Measurements from ENCODE around the gene DAND5. TPM values are rescaled to one million over a fixed set of nuclear protein-coding genes. Genes with fewer than 3 reads are reported as not detected.
A peak's percentile ranks its signal among the peaks of the same experiment; 100 is the strongest.

Gene DAND5
- not detected for polyA plus RNA-seq (2013, experiment 1 of 4)
- 0.11 TPM for polyA plus RNA-seq (2013, experiment 2 of 4)
- polyA plus RNA-seq (2013, experiment 3 of 4) = not detected
- polyA plus RNA-seq (2013, experiment 4 of 4) = 0.16 TPM

- Histone ChIP-seq H3K27ac (ENCODE audit: insufficient read depth, low read depth, low read length, poor library complexity, severe bottlenecking) (no peak within 1 kb of the TSS), H3K36me3 (ENCODE audit: control insufficient read depth, insufficient read depth, low read length) (no peaks in the 10 kb centered on the region), H3K4me1 (ENCODE audit: control insufficient read depth, insufficient read depth, low read length) (peaks cover 6% of the 10 kb centered on the region), H3K4me3 (ENCODE audit: insufficient read depth, low read depth, low read length) (no peak within 1 kb of the TSS), H3K9me3 (ENCODE audit: control insufficient read depth, low read length) (no peaks in the 10 kb centered on the region), H3K27me3 (ENCODE audit: control insufficient read depth, insufficient read depth, low read length, poor library complexity, severe bottlenecking) (no peaks in the 10 kb centered on the region)
- WGBS, 2 experiments = 69 to 73% methylated on average over 14 of the region's 14 CpGs
Observed at GRCh38 chr19:12969292-12969988, at the start of gene DAND5. Gene DAND5 (plus strand): TSS chr19:12969576. CDS start chr19:12969661, 85 bp downstream.

- H3K27me3 ChIP-seq (ENCODE audit: control insufficient read depth, insufficient read depth, low read length, poor library complexity, severe bottlenecking) = peaks cover 10% of the 10 kb centered on the region
- peaks cover 30% of the 10 kb centered on the region for H3K36me3 ChIP-seq (ENCODE audit: control insufficient read depth, insufficient read depth, low read length)
- no peaks in the 10 kb centered on the region for H3K9me3 ChIP-seq (ENCODE audit: control insufficient read depth, low read length)
- no peaks in the 10 kb centered on the region for H3K4me1 ChIP-seq (ENCODE audit: control insufficient read depth, insufficient read depth, low read length)
- WGBS, 2 experiments = 88 to 94% methylated on average over 3 of the region's 3 CpGs
- H3K4me3 ChIP-seq (ENCODE audit: insufficient read depth, low read depth, low read length) = no peak overlapping the region
- H3K27ac ChIP-seq (ENCODE audit: insufficient read depth, low read depth, low read length, poor library complexity, severe bottlenecking) = no peak overlapping the region
Observed at GRCh38 chr19:12921047-12921446, 48.3 kb upstream of the DAND5 start.

GRCh38 chr19:12922959-12923358, 46.4 kb upstream of the DAND5 start:
- Histone ChIP-seq H3K27ac (ENCODE audit: insufficient read depth, low read depth, low read length, poor library complexity, severe bottlenecking) (no peak overlapping the region), H3K4me1 (ENCODE audit: control insufficient read depth, insufficient read depth, low read length) (no peaks in the 10 kb centered on the region), H3K9me3 (ENCODE audit: control insufficient read depth, low read length) (no peaks in the 10 kb centered on the region), H3K36me3 (ENCODE audit: control insufficient read depth, insufficient read depth, low read length) (peaks cover 45% of the 10 kb centered on the region), H3K27me3 (ENCODE audit: control insufficient read depth, insufficient read depth, low read length, poor library complexity, severe bottlenecking) (peaks cover 10% of the 10 kb centered on the region), H3K4me3 (ENCODE audit: insufficient read depth, low read depth, low read length) (no peak overlapping the region)
- 92 to 96% methylated on average over 4 of the region's 4 CpGs for WGBS, 2 experiments

GRCh38 chr19:12924621-12925310, 44.6 kb upstream of the DAND5 start:
- Histone ChIP-seq H3K4me1 (ENCODE audit: control insufficient read depth, insufficient read depth, low read length) (no peaks in the 10 kb centered on the region), H3K9me3 (ENCODE audit: control insufficient read depth, low read length) (no peaks in the 10 kb centered on the region), H3K27ac (ENCODE audit: insufficient read depth, low read depth, low read length, poor library complexity, severe bottlenecking) (no peak overlapping the region), H3K27me3 (ENCODE audit: control insufficient read depth, insufficient read depth, low read length, poor library complexity, severe bottlenecking) (no peaks in the 10 kb centered on the region), H3K4me3 (ENCODE audit: insufficient read depth, low read depth, low read length) (no peak overlapping the region), H3K36me3 (ENCODE audit: control insufficient read depth, insufficient read depth, low read length) (peaks cover 58% of the 10 kb centered on the region)
- 95 to 97% methylated on average over 29 of the region's 29 CpGs for WGBS, 2 experiments

- H3K36me3 ChIP-seq (ENCODE audit: control insufficient read depth, insufficient read depth, low read length) = peaks cover 41% of the 10 kb centered on the region
- no peak overlapping the region for H3K4me3 ChIP-seq (ENCODE audit: insufficient read depth, low read depth, low read length)
- peaks cover 5% of the 10 kb centered on the region for H3K4me1 ChIP-seq (ENCODE audit: control insufficient read depth, insufficient read depth, low read length)
- no peaks in the 10 kb centered on the region for H3K9me3 ChIP-seq (ENCODE audit: control insufficient read depth, low read length)
- WGBS, 2 experiments = 94 to 96% methylated on average over 18 to 19 of the region's 19 CpGs
- H3K27ac ChIP-seq (ENCODE audit: insufficient read depth, low read depth, low read length, poor library complexity, severe bottlenecking) = no peak overlapping the region
- H3K27me3 ChIP-seq (ENCODE audit: control insufficient read depth, insufficient read depth, low read length, poor library complexity, severe bottlenecking) = no peaks in the 10 kb centered on the region
Observed at GRCh38 chr19:12930002-12930645, 39.3 kb upstream of the DAND5 start.

- Histone ChIP-seq H3K4me3 (ENCODE audit: insufficient read depth, low read depth, low read length) (peak overlapping the region; percentile 69), H3K36me3 (ENCODE audit: control insufficient read depth, insufficient read depth, low read length) (peaks cover 26% of the 10 kb centered on the region), H3K4me1 (ENCODE audit: control insufficient read depth, insufficient read depth, low read length) (peaks cover 12% of the 10 kb centered on the region), H3K9me3 (ENCODE audit: control insufficient read depth, low read length) (no peaks in the 10 kb centered on the region), H3K27me3 (ENCODE audit: control insufficient read depth, insufficient read depth, low read length, poor library complexity, severe bottlenecking) (no peaks in the 10 kb centered on the region), H3K27ac (ENCODE audit: insufficient read depth, low read depth, low read length, poor library complexity, severe bottlenecking) (no peak overlapping the region)
- 39% methylated on average over 16 of the region's 16 CpGs for WGBS, 2 experiments
Observed at GRCh38 chr19:12932392-12933286, 36.7 kb upstream of the DAND5 start.

GRCh38 chr19:12933287-12934072, 35.9 kb upstream of the DAND5 start, which contains the start of gene FARSA:
Gene FARSA (minus strand): TSS chr19:12933711. CDS start chr19:12933696, 15 bp downstream.
- H3K9me3 ChIP-seq (ENCODE audit: control insufficient read depth, low read length) = no peaks in the 10 kb centered on the region
- peaks cover 13% of the 10 kb centered on the region for H3K4me1 ChIP-seq (ENCODE audit: control insufficient read depth, insufficient read depth, low read length)
- WGBS, 2 experiments = 5 to 6% methylated on average over 51 of the region's 51 CpGs
- H3K27me3 ChIP-seq (ENCODE audit: control insufficient read depth, insufficient read depth, low read length, poor library complexity, severe bottlenecking) = no peaks in the 10 kb centered on the region
- H3K36me3 ChIP-seq (ENCODE audit: control insufficient read depth, insufficient read depth, low read length) = peaks cover 18% of the 10 kb centered on the region
- H3K4me3 ChIP-seq (ENCODE audit: insufficient read depth, low read depth, low read length) = peak within 1 kb of the TSS; percentile 69
- H3K27ac ChIP-seq (ENCODE audit: insufficient read depth, low read depth, low read length, poor library complexity, severe bottlenecking) = no peak within 1 kb of the TSS

- no peak overlapping the region for H3K27ac ChIP-seq (ENCODE audit: insufficient read depth, low read depth, low read length, poor library complexity, severe bottlenecking)
- no peaks in the 10 kb centered on the region for H3K9me3 ChIP-seq (ENCODE audit: control insufficient read depth, low read length)
- 86 to 92% methylated on average over 10 of the region's 10 CpGs for WGBS, 2 experiments
- no peak overlapping the region for H3K4me3 ChIP-seq (ENCODE audit: insufficient read depth, low read depth, low read length)
- H3K4me1 ChIP-seq (ENCODE audit: control insufficient read depth, insufficient read depth, low read length) = peaks cover 17% of the 10 kb centered on the region
- peaks cover 14% of the 10 kb centered on the region for H3K36me3 ChIP-seq (ENCODE audit: control insufficient read depth, insufficient read depth, low read length)
- no peaks in the 10 kb centered on the region for H3K27me3 ChIP-seq (ENCODE audit: control insufficient read depth, insufficient read depth, low read length, poor library complexity, severe bottlenecking)
Observed at GRCh38 chr19:12935071-12935470, 34.3 kb upstream of the DAND5 start.

- Histone ChIP-seq H3K4me1 (ENCODE audit: control insufficient read depth, insufficient read depth, low read length) (peaks cover 23% of the 10 kb centered on the region), H3K9me3 (ENCODE audit: control insufficient read depth, low read length) (no peaks in the 10 kb centered on the region), H3K27ac (ENCODE audit: insufficient read depth, low read depth, low read length, poor library complexity, severe bottlenecking) (no peak overlapping the region), H3K27me3 (ENCODE audit: control insufficient read depth, insufficient read depth, low read length, poor library complexity, severe bottlenecking) (no peaks in the 10 kb centered on the region), H3K36me3 (ENCODE audit: control insufficient read depth, insufficient read depth, low read length) (peaks cover 21% of the 10 kb centered on the region), H3K4me3 (ENCODE audit: insufficient read depth, low read depth, low read length) (no peak overlapping the region)
- WGBS, 2 experiments = 86 to 89% methylated on average over 7 of the region's 7 CpGs
Observed at GRCh38 chr19:12936582-12936981, 32.8 kb upstream of the DAND5 start.

Data from ectodermal cell (in vitro differentiated cells).